ENCODE measurements around the gene CHRNA7.
"Not testable (repeated sequence)": the region's sequence is repeated elsewhere in the genome, so short reads cannot be mapped to it uniquely, and the experiment has no call there.

Gene CHRNA7

GRCh38 chr15:32132859-32133258 lies 102.5 kb downstream of the CHRNA7 start:
- Histone ChIP-seq H3K36me3 (ENCODE audit: control insufficient read depth, insufficient read depth, low read length) (no peaks in the 10 kb centered on the region), H3K27me3 (replicated peaks; ENCODE audit: control insufficient read depth, insufficient read depth, low read length, poor library complexity, severe bottlenecking) (peaks cover 5% of the 10 kb centered on the region), H3K4me3 (ENCODE audit: insufficient read depth, low read depth, low read length, poor library complexity, severe bottlenecking) (no peak overlapping the region), H3K27ac (ENCODE audit: insufficient read depth, low read length, poor library complexity, severe bottlenecking) (no peak overlapping the region), H3K4me1 (ENCODE audit: control insufficient read depth, insufficient read depth, low read length, poor library complexity, severe bottlenecking) (no peaks in the 10 kb centered on the region), H3K9me3 (ENCODE audit: control insufficient read depth, low read length) (no peaks in the 10 kb centered on the region)
- no peak for DNase-seq

DNA sequence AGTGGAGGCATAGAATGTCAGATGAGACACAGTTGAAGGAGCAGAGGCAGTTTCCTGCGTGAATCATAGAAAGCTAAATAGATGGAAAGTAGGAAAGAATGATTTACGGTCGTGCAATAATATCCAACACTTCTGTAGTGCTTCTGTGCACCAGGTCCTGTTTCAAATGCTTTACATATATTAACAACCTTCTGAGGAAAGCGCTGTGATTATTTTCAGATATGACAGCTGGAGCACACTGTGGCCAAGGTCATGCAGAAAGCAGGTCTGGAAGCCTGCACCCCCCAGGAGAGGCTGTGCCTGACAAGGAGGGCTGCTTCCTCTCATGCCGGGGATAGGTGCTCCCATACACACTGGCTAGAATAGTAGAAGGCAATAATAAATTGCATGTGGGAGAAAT lies 104.5 kb downstream of the CHRNA7 start:
- Histone ChIP-seq H3K9me3 (ENCODE audit: control insufficient read depth, low read length) (no peaks in the 10 kb centered on the region), H3K4me1 (ENCODE audit: control insufficient read depth, insufficient read depth, low read length, poor library complexity, severe bottlenecking) (no peaks in the 10 kb centered on the region), H3K36me3 (ENCODE audit: control insufficient read depth, insufficient read depth, low read length) (no peaks in the 10 kb centered on the region), H3K27ac (ENCODE audit: insufficient read depth, low read length, poor library complexity, severe bottlenecking) (no peak overlapping the region), H3K27me3 (replicated peaks; ENCODE audit: control insufficient read depth, insufficient read depth, low read length, poor library complexity, severe bottlenecking) (peaks cover 5% of the 10 kb centered on the region), H3K4me3 (ENCODE audit: insufficient read depth, low read depth, low read length, poor library complexity, severe bottlenecking) (no peak overlapping the region)
- no peak for DNase-seq

DNA sequence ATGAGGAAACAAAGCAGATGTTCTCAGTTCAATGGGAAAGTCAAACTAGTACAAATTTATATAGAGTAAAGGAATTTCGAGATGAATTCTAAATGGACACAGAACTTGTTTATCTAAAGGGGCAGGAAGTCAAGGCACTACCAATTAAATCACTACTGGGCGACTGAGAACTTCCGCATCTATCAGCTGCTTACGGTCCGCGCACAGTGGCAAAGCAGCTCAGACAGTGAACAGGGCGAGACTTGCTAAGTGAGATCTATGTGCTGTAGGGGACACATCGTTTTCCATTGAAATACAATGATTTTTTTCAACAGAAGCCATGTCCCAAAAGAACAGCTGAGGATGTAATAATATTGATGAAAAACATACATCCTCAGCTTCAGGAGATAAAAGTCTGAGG lies 105.0 kb downstream of the CHRNA7 start:
- Histone ChIP-seq H3K36me3 (ENCODE audit: control insufficient read depth, insufficient read depth, low read length) (no peaks in the 10 kb centered on the region), H3K4me1 (ENCODE audit: control insufficient read depth, insufficient read depth, low read length, poor library complexity, severe bottlenecking) (no peaks in the 10 kb centered on the region), H3K9me3 (ENCODE audit: control insufficient read depth, low read length) (no peaks in the 10 kb centered on the region), H3K27ac (ENCODE audit: insufficient read depth, low read length, poor library complexity, severe bottlenecking) (no peak overlapping the region), H3K27me3 (replicated peaks; ENCODE audit: control insufficient read depth, insufficient read depth, low read length, poor library complexity, severe bottlenecking) (peaks cover 5% of the 10 kb centered on the region), H3K4me3 (ENCODE audit: insufficient read depth, low read depth, low read length, poor library complexity, severe bottlenecking) (no peak overlapping the region)
- no peak for DNase-seq

- H3K27me3 ChIP-seq (replicated peaks; ENCODE audit: control insufficient read depth, insufficient read depth, low read length, poor library complexity, severe bottlenecking); H3K9me3 ChIP-seq (ENCODE audit: control insufficient read depth, low read length); H3K4me1 ChIP-seq (ENCODE audit: control insufficient read depth, insufficient read depth, low read length, poor library complexity, severe bottlenecking); H3K36me3 ChIP-seq (ENCODE audit: control insufficient read depth, insufficient read depth, low read length); H3K27ac ChIP-seq (ENCODE audit: insufficient read depth, low read length, poor library complexity, severe bottlenecking); H3K4me3 ChIP-seq (ENCODE audit: insufficient read depth, low read depth, low read length, poor library complexity, severe bottlenecking); DNase-seq: not testable (repeated sequence)
Observed at GRCh38 chr15:32145512-32145911, 115.2 kb downstream of the CHRNA7 start.

GRCh38 chr15:32148833-32149555 lies 118.7 kb downstream of the CHRNA7 start:
- Histone ChIP-seq H3K4me1 (ENCODE audit: control insufficient read depth, insufficient read depth, low read length, poor library complexity, severe bottlenecking) (no peaks in the 10 kb centered on the region), H3K4me3 (ENCODE audit: insufficient read depth, low read depth, low read length, poor library complexity, severe bottlenecking) (no peak overlapping the region), H3K27me3 (replicated peaks; ENCODE audit: control insufficient read depth, insufficient read depth, low read length, poor library complexity, severe bottlenecking) (no peaks in the 10 kb centered on the region), H3K9me3 (ENCODE audit: control insufficient read depth, low read length) (no peaks in the 10 kb centered on the region), H3K36me3 (ENCODE audit: control insufficient read depth, insufficient read depth, low read length) (no peaks in the 10 kb centered on the region), H3K27ac (ENCODE audit: insufficient read depth, low read length, poor library complexity, severe bottlenecking) (no peak overlapping the region)
- DNase-seq, result no peak

DNA sequence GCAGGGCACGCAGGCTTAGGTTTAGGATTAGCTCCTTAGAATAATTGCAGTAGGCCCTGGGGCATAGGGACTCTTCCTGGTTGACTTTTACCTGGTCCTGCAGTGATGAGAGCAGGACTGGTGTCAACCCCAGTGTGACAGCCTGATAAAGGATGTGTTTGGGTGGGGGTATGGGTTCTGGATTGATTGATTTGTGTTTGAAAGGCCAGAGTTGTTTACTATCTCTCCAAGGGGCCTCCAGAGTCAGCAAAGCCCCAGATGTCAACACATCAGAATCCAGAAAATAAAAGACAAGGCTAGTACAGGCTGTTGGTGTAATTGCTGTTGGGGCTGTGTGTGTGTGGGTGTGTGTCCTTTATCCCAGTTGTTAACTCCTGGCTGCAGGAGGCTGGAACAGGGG lies 122.3 kb downstream of the CHRNA7 start:
- Histone ChIP-seq H3K4me1 (ENCODE audit: control insufficient read depth, insufficient read depth, low read length, poor library complexity, severe bottlenecking) (no peaks in the 10 kb centered on the region), H3K36me3 (ENCODE audit: control insufficient read depth, insufficient read depth, low read length) (no peaks in the 10 kb centered on the region), H3K4me3 (ENCODE audit: insufficient read depth, low read depth, low read length, poor library complexity, severe bottlenecking) (no peak overlapping the region), H3K27ac (ENCODE audit: insufficient read depth, low read length, poor library complexity, severe bottlenecking) (no peak overlapping the region), H3K27me3 (replicated peaks; ENCODE audit: control insufficient read depth, insufficient read depth, low read length, poor library complexity, severe bottlenecking) (no peaks in the 10 kb centered on the region), H3K9me3 (ENCODE audit: control insufficient read depth, low read length) (no peaks in the 10 kb centered on the region)
- DNase-seq, result no peak

- not testable (repeated sequence) for H3K4me3 ChIP-seq (ENCODE audit: insufficient read depth, low read depth, low read length, poor library complexity, severe bottlenecking); H3K27ac ChIP-seq (ENCODE audit: insufficient read depth, low read length, poor library complexity, severe bottlenecking); H3K4me1 ChIP-seq (ENCODE audit: control insufficient read depth, insufficient read depth, low read length, poor library complexity, severe bottlenecking); DNase-seq; H3K27me3 ChIP-seq (replicated peaks; ENCODE audit: control insufficient read depth, insufficient read depth, low read length, poor library complexity, severe bottlenecking); H3K36me3 ChIP-seq (ENCODE audit: control insufficient read depth, insufficient read depth, low read length); H3K9me3 ChIP-seq (ENCODE audit: control insufficient read depth, low read length)
Observed at GRCh38 chr15:32153868-32154623, 123.7 kb downstream of the CHRNA7 start.

DNA sequence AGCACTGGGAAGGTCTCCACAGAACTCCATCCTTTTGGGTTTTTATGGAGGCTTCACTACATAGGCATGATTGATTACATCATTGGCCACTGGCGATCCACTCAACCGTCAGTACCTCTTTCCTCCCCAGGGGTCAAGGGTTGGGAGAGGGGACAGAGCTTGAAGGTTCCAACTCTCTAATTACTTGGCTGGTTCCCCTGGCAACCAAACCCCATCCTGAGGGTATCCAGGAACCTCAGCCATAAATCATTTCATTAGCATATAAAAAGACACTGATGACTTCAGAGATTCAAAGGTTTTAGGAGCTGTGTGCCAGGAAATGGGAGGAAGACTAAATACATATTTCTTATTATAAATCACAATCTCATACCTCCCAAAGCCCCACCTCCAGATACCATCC lies 131.8 kb downstream of the CHRNA7 start:
- not testable (repeated sequence) for H3K27ac ChIP-seq (ENCODE audit: insufficient read depth, low read length, poor library complexity, severe bottlenecking); H3K9me3 ChIP-seq (ENCODE audit: control insufficient read depth, low read length); H3K27me3 ChIP-seq (replicated peaks; ENCODE audit: control insufficient read depth, insufficient read depth, low read length, poor library complexity, severe bottlenecking); H3K4me1 ChIP-seq (ENCODE audit: control insufficient read depth, insufficient read depth, low read length, poor library complexity, severe bottlenecking); DNase-seq; H3K36me3 ChIP-seq (ENCODE audit: control insufficient read depth, insufficient read depth, low read length); H3K4me3 ChIP-seq (ENCODE audit: insufficient read depth, low read depth, low read length, poor library complexity, severe bottlenecking)

GRCh38 chr15:32164065-32164464 lies 133.8 kb downstream of the CHRNA7 start:
- H3K9me3 ChIP-seq (ENCODE audit: control insufficient read depth, low read length); H3K27me3 ChIP-seq (replicated peaks; ENCODE audit: control insufficient read depth, insufficient read depth, low read length, poor library complexity, severe bottlenecking); H3K4me3 ChIP-seq (ENCODE audit: insufficient read depth, low read depth, low read length, poor library complexity, severe bottlenecking); H3K4me1 ChIP-seq (ENCODE audit: control insufficient read depth, insufficient read depth, low read length, poor library complexity, severe bottlenecking); H3K27ac ChIP-seq (ENCODE audit: insufficient read depth, low read length, poor library complexity, severe bottlenecking); DNase-seq; H3K36me3 ChIP-seq (ENCODE audit: control insufficient read depth, insufficient read depth, low read length): not testable (repeated sequence)

DNA sequence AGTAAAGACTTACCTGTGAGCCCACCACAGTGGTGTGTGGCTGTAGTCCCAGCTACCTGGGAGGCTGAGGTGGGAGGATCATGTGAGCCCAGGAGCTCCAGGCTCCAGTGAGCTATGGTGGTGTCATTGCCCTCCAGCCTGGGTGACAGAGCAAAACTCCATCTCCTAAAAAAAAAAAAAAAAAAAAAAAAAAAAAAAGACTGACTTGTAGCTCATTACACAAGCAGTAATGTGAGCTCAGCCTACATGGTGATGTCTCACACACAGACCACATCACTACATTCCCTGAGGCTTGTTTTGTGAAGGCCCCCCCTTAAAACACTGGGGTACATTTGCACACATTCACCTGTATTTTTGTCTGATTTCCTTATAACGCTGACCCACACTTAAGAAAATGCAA lies 134.4 kb downstream of the CHRNA7 start:
- not testable (repeated sequence) for H3K27ac ChIP-seq (ENCODE audit: insufficient read depth, low read length, poor library complexity, severe bottlenecking); H3K9me3 ChIP-seq (ENCODE audit: control insufficient read depth, low read length); H3K4me1 ChIP-seq (ENCODE audit: control insufficient read depth, insufficient read depth, low read length, poor library complexity, severe bottlenecking); H3K36me3 ChIP-seq (ENCODE audit: control insufficient read depth, insufficient read depth, low read length); H3K4me3 ChIP-seq (ENCODE audit: insufficient read depth, low read depth, low read length, poor library complexity, severe bottlenecking); H3K27me3 ChIP-seq (replicated peaks; ENCODE audit: control insufficient read depth, insufficient read depth, low read length, poor library complexity, severe bottlenecking); DNase-seq
